GM12892 (cell line): ENCODE data around the gene ANKRD63.

ENCODE experiments used
- DNase-seq: peaks from one replicate; pipeline ENCODE4 v3.0.0; 2011; ENCODE audit not compliant: insufficient read length
- FAIRE-seq: peaks from 2 replicates; lab custom pipeline; 2011; peaks lifted over from hg19 to GRCh38; lab: Jason Lieb, UNC
- POLR2A ChIP-seq: IDR thresholded peaks from 2 replicates; pipeline ENCODE4 v1.6.1; 2011; ENCODE audit warnings: low read depth, low read length, control low read depth
- POLR2AphosphoS5 ChIP-seq: IDR thresholded peaks from 2 replicates; pipeline ENCODE4 v1.6.1; 2011; ENCODE audit warnings: low read depth, low read length, control low read depth
- TAF1 ChIP-seq: IDR thresholded peaks from 2 replicates; pipeline ENCODE4 v1.6.1; 2011; ENCODE audit warnings: low read depth, mild to moderate bottlenecking, control low read depth, low read length, borderline replicate concordance

Gene ANKRD63

GRCh38 chr15:40290918-40291574 is 8.2 kb upstream of the ANKRD63 start:
- FAIRE-seq (no peak), DNase-seq (no peak)
- TF ChIP-seq POLR2A (no peak), POLR2AphosphoS5 (no peak), TAF1 (no peak)

GRCh38 chr15:40290545-40290917 is 7.7 kb upstream of the ANKRD63 start:
- FAIRE-seq (no peak), DNase-seq (no peak)

GRCh38 chr15:40289140-40289775 is 6.4 kb upstream of the ANKRD63 start:
- DNase-seq (no peak), FAIRE-seq (no peak)
- TF ChIP-seq POLR2A (no peak), POLR2AphosphoS5 (no peak), TAF1 (no peak)

More at GRCh38 chr15:40290545-40290917, 7.7 kb upstream of the ANKRD63 start:
- TF ChIP-seq TAF1 (no peak), POLR2AphosphoS5 (no peak)

GRCh38 chr15:40287968-40288367 is 5.1 kb upstream of the ANKRD63 start:
- FAIRE-seq = no peak

GRCh38 chr15:40287505-40287904 is 4.6 kb upstream of the ANKRD63 start:
- no peak for FAIRE-seq
- no peak for TF ChIP-seq POLR2A
- TF ChIP-seq POLR2AphosphoS5 = no peak
- no peak for TF ChIP-seq TAF1
- DNase-seq = no peak

More at GRCh38 chr15:40287968-40288367, 5.1 kb upstream of the ANKRD63 start:
- TF ChIP-seq TAF1 (no peak), POLR2A (no peak), POLR2AphosphoS5 (no peak)
- DNase-seq = no peak

GRCh38 chr15:40286794-40287193 is 3.9 kb upstream of the ANKRD63 start:
- no peak for DNase-seq
- FAIRE-seq = no peak
- TF ChIP-seq POLR2AphosphoS5 (no peak), TAF1 (no peak), POLR2A (no peak)

- FAIRE-seq (no peak), DNase-seq (no peak)
- TF ChIP-seq POLR2A (no peak), POLR2AphosphoS5 (no peak), TAF1 (no peak)
Measured at GRCh38 chr15:40286061-40286532, 3.2 kb upstream of the ANKRD63 start.

- no peak for TF ChIP-seq POLR2AphosphoS5
- no peak for TF ChIP-seq POLR2A
- TF ChIP-seq TAF1 = no peak
- FAIRE-seq = no peak
- no peak for DNase-seq
Measured at GRCh38 chr15:40285554-40286011, 2.7 kb upstream of the ANKRD63 start.

- FAIRE-seq (no peak), DNase-seq (no peak)
- TF ChIP-seq POLR2A = no peak
- TF ChIP-seq POLR2AphosphoS5 = no peak
- TF ChIP-seq TAF1 = no peak
Measured at GRCh38 chr15:40285151-40285550, 2.3 kb upstream of the ANKRD63 start.

GRCh38 chr15:40283615-40284300 is 894 bp upstream of the ANKRD63 start:
- TF ChIP-seq TAF1 (no peak), POLR2AphosphoS5 (no peak), POLR2A (no peak)
- FAIRE-seq (no peak), DNase-seq (no peak)

- FAIRE-seq (no peak), DNase-seq (peak; percentile 71)
- TF ChIP-seq POLR2AphosphoS5 (no peak), POLR2A (no peak), TAF1 (no peak)
Measured at GRCh38 chr15:40282147-40282868, 556 bp downstream of the ANKRD63 start.

GRCh38 chr15:40281801-40282146 is 1.1 kb downstream of the ANKRD63 start:
- DNase-seq = no peak
- no peak for FAIRE-seq
- no peak for TF ChIP-seq TAF1
- no peak for TF ChIP-seq POLR2AphosphoS5
- no peak for TF ChIP-seq POLR2A
